HG03095 (cell line): Measurements from ENCODE around the gene GUSB.
"Not testable (repeated sequence)": the region's sequence is repeated elsewhere in the genome, so short reads cannot be mapped to it uniquely, and the experiment has no call there.

Source experiments
- ATAC-seq: cut with Tn5 transposase; IDR thresholded peaks from one replicate; pipeline ENCODE4 v1.9.1; 2021; ENCODE audit warnings: moderate library complexity; ENCODE audit not compliant: unreplicated experiment

Gene GUSB

DNA sequence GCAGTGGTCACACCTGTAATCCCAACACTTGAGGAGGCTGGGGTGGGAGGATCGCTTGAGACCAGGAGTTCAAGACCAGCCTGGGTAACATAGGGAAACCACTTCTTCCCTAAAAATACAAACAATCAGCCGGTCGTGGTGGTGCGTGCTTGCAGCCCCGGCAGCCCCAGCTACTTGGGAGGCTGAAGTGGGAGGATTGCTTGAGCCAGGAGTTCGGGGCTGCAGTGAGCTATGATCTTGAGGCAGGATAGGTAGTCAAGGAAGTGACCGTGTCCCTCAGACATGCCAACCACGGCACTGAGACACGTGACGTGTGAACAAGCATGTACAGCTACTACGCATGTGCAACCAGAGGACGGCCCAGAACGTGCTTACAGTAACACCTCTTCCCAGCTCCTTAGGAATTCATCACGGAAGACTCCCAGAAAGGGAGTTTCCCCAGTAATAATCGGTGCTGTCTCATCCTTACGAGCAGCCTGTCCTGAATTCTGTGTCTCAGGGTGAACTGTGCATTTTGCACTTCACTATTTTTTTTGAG, 5.3 kb downstream of the GUSB start:
- ATAC-seq: no peak

GRCh38 chr7:65975814-65976445, 6.1 kb downstream of the GUSB start:
- ATAC-seq: no peak

- ATAC-seq: no peak
Observed at GRCh38 chr7:65974876-65975275, 7.1 kb downstream of the GUSB start.

GRCh38 chr7:65974191-65974801, 7.7 kb downstream of the GUSB start:
- no peak for ATAC-seq

DNA sequence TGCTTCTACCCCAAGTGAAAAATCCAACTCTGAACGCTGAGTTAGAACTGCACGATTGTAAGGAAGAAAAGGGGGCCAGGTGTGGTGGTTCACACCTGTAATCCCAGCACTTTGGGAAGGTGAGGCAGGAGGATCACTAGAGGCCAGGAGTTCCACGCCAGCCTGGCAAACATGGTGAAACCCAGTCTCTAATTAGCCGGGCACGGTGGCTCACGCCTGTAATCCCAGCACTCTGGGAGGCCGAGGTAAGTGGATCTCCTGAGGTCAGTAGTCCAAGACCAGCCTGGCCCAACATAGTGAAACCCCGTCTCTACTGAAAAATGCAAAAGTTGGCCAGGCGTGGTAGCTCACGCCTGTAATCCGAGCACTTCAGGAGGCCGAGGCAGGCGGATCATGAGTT, 9.0 kb downstream of the GUSB start:
- no peak for ATAC-seq

GRCh38 chr7:65971021-65971420, 11.0 kb downstream of the GUSB start:
- ATAC-seq: no peak

GRCh38 chr7:65968256-65969185, 13.5 kb downstream of the GUSB start:
- no peak for ATAC-seq

- ATAC-seq: no peak
Observed at GRCh38 chr7:65967361-65968155, 14.5 kb downstream of the GUSB start.

GRCh38 chr7:65966146-65966545, 15.9 kb downstream of the GUSB start:
- ATAC-seq: no peak

DNA sequence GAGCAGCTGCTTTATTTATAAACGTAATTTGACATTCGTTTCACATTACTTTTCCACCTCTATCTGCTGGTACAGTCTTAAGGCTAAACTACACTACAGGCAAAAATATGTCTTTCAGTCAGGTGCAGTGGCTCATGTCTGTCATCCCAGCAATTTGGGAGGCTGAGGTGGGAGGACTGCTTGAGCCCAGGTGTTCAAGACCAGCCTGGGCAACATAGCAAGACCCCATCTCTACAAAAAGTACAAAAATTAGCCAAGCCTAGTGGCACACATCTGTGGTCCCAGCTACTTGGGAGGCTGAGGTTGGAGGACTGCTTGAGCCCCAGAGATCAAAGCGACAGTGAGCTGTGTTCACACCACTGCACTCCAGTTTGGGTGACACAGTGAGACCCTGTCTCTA, 17.3 kb downstream of the GUSB start:
- not testable (repeated sequence) for ATAC-seq

DNA sequence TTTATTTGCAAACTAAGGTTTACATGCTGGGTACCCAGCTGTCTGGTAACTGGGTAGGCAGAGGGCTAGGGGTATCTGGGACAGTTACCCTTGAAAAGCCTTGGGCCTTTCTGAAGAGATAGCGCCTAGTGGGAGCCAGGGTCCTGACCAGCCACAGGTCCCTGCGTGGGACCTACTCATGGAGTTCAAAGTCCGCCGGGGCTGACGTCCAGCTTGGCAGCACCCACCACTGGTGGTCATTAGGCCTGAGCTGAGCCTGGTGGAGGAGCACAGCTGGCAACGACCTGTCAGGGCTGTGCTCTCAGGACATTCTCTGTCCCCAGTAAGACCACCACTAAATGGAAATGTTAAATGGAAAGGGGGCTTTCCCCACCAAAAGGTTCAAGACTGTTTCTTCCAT, 20.0 kb downstream of the GUSB start:
- ATAC-seq: no peak

DNA sequence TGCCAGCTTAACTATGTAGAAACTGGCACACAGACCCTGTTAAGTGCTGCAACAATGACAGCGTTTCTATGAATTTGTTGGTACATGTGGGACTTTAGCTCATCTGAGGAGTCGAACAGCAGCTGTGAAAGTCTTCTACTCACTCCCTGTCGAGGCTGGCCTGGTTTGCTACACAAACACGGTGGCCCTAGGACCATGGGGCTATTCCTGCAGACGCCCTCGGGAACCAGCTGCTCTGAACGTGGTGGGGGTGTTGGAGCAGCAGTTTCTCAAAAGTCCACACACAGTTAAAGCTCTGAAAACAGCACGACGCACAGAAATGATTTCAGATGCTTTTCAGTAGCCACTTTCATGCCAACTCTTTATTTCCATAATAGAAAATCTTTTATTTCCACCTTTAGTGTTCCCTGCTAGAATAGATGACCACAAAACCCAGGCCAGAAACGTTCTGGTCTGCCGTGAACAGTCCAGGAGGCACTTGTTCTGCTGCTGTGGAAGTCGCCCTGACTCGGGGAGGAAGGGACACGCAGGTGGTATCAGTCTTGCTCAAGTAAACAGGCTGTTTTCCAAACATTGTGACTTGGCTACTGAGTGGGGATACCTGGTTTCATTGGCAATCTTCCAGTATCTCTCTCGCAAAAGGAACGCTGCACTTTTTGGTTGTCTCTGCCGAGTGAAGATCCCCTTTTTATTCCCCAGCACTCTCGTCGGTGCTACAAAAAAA, 21.5 kb downstream of the GUSB start:
- ATAC-seq: no peak

DNA sequence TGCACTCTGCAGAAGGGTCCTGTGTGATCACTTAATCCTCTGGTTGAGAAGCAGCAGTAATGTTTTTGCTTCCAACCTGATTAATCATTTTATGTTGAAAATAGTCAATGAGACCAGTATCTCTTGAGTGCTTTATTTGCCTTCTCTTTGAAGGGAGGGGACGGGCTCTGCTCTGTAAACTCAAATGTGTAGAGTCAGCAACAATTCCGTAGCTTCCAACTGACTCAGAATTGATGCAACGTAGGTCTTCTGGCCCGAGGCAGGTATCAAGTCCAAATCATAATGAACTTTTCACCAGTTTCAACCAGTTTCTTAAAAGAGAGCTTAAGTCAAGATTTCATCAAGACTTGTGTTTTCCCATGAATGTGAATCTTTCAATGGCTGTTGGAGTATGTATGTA, 26.3 kb downstream of the GUSB start:
- no peak for ATAC-seq

DNA sequence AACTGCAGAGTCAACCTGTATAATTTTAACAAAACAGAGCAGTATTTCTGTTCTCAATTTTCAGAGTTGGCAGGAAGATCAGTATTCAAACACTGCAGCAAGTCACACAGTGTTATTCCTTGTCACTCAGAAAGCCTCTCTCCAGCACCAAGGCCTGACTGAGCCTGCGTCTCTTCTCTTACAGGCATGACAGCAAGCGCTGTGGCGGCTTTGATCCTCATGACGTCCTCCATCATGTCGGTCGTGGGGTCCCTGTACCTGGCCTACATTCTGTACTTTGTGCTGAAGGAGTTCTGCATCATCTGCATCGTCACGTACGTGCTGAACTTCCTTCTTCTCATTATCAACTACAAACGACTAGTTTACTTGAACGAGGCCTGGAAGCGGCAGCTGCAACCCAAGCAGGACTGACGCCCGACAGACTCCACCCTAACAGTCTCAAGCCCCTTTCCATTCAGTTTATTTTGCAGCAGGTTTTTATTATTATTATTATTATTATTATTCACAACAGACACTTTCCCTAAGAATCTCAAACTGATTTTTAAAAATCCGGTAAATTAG, 28.0 kb downstream of the GUSB start:
- no peak for ATAC-seq

DNA sequence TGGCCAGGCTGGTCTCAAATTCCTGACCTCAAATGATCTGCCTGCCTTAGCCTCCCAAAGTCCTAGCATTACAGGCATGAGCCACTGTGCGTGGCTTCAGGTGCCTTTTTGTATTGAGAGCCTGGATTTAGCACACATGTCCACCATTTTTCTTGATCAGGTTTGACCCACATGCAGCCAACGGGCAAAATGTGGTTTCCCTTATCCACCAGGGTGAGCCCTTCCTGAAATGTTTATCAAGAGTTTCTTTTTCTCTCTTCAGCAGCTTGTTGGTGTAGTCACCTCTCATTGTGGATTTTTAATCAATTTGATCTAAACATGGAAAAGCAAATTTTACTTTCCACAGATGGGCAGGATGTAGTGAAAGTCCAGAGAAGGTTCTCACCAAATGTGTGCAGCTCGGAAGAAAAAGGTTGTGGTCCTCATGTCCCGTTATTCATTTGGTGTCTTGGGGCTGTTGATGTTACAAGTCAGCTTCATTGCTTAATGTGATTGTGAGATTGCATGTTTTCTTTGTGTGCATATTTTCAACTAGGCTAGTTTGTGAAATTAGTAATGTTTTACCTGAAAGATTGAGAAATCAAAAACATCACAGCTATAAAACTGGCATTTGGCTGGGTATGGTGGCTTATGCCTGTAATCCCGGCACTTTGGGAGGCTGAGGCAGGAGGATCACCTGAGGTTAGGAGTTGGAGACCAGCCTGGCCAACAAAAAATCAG, 28.9 kb downstream of the GUSB start:
- no peak for ATAC-seq

DNA sequence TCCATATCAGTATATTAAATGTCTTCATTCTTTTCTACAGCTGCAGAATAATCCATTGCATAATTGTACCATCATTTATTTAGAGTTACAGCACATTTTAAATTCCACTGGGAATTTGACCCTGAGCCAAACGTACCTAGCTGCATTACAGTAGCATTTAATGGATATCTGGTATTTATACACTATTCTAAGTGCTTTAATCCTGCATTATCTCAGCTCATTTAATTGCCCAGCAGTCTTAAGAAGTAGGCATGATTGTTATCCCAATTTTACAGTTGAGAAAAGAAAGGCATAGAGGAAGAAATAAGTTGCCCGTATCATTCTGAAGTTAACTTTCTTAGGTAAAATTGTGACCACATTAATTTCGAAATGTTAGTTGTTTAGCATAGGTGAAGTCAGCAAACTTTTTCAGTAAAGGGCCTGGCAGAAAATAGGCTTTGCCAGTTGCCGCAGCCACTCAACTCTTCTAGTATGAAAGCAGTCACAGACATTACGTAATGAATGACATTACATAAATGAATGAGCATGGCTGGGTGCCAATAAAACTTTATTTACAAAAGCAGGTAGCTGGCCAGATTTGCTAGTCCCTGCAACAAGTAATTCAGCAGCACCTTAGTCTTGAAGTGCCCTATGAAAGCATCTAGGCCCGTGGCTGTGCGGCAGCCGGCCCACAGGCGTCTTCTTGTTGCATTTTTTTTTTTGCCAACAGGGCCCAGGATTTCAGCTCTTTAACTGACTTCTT, 30.0 kb downstream of the GUSB start:
- ATAC-seq: no peak

- no peak for ATAC-seq
Observed at GRCh38 chr7:65946904-65947303, 35.1 kb downstream of the GUSB start.

DNA sequence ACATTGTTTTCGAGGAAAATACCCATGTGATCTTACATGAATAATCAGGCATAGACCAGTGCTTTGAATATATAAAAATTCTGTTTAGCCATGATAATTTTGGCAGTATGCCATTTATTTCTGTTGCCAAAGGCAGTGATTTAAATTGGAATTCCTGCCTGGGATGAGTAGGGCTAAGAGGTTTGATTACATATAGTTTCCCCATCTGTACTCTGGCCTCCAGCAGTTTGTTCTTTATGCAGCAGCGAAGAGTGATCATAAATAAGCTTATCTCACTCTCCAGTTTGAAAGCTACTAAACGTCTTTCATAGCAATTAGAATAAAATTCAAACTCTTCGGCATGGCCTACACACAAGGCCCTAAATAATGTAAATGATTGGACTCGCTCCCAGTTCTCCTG, 36.2 kb downstream of the GUSB start:
- ATAC-seq: not testable (repeated sequence)
